OCI-LY3 (cell line): ENCODE measurements around the gene SIL1.

Experiments
- CTCF ChIP-seq: fragments of 200-600, 300-600 bp; sonication (generic); IDR thresholded peaks from 2 replicates; pipeline ENCODE4 v1.5.1; 2014; ENCODE audit warnings: antibody characterized with exemption, low read length, low read depth
- EZH2phosphoT487 ChIP-seq: fragments of 200-600 bp; shearing (Covaris generic); IDR thresholded peaks from 2 replicates; pipeline ENCODE4 v1.6.1; 2018; ENCODE audit warnings: antibody characterized with exemption, mixed run types, low read depth

GRCh38 chr5:139040081-139040480, 158.1 kb downstream of the SIL1 start:
- TF ChIP-seq CTCF (no peak), EZH2phosphoT487 (no peak)
